NCI-H446 treated with DMSO at 0.1 percent for 48 hours (cell line): ENCODE measurements around the gene EDNRA.

Experiments used
- DNase-seq: peaks from one replicate; lab custom pipeline; 2025; lab: John Stamatoyannopoulos, UW

EDNRA gene

DNA sequence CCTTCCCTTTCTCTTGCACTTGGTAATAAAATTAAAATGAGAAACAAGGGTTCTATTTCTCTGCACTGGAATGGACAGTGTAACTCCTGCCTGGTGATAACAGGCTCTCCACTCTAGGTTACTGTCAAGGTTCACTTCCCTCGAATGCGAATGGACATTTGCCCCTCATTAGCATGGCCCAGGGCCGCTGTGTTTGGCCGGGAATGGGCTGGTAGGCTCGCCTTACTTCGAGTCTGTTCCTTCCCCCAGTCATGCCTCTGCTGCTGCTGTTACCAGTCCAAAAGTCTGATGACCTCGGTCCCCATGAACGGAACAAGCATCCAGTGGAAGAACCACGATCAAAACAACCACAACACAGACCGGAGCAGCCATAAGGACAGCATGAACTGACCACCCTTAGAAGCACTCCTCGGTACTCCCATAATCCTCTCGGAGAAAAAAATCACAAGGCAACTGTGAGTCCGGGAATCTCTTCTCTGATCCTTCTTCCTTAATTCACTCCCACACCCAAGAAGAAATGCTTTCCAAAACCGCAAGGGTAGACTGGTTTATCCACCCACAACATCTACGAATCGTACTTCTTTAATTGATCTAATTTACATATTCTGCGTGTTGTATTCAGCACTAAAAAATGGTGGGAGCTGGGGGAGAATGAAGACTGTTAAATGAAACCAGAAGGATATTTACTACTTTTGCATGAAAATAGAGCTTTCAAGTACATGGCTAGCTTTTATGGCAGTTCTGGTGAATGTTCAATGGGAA is 61.5 kb downstream of the EDNRA start:
- no peak for DNase-seq

DNA sequence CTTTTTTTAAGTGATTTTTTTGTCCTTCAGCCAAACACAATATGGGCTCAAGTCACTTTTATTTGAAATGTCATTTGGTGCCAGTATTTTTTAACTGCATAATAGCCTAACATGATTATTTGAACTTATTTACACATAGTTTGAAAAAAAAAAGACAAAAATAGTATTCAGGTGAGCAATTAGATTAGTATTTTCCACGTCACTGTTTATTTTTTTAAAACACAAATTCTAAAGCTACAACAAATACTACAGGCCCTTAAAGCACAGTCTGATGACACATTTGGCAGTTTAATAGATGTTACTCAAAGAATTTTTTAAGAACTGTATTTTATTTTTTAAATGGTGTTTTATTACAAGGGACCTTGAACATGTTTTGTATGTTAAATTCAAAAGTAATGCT is 62.1 kb downstream of the EDNRA start:
- DNase-seq, result no peak

DNA sequence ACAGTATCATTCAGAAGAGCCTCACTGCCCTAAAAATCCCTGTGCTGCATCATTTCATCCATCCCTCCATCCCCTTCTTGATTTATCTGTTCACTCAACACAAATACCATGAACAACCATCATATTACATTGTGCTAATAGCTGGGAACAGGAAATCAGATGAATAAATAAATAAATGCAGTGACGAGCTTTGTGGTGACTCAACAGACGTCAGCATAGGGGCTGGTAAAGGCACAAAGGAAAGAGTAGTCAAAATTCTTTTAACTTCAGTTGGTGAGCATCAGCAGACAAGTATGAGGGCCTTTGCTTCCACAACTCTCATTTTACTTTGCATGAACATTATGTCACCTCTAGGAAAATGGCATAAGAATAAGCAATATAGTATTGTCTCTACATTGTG is 65.5 kb downstream of the EDNRA start:
- no peak for DNase-seq

DNA sequence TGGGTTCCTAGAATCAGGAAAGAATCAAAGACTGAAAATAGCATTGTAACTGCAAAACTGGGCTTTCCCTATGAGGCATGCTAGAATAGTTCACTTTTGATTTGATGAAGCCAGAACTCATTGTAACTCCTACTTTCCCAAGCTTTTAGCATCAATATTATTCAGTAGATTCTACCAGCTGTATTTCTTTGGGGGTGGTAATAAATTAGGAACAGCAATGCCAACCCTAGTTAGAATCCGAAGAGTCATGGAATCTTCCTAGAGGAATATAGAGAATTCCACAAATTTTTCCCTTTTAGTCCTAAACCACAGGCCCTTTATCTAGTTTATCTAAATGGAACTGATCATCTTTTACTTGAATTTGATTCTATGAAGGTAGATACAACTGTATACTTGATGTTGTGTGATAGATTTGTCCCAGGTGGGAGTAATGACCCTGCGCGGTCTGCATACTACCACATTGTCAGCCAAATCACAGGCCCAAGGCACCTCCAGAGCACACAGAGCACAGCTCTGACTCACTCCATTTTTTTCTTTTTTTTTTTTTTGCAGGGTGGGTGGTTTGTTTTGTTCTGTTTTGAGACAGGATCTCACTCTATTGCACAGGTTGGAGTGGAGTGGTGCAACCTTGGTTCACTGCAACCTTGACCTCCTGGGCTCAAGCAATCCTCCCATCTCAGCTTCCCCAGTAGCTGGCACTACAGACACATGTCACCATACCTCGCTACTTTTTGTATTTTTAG is 66.6 kb downstream of the EDNRA start:
- no peak for DNase-seq

DNA sequence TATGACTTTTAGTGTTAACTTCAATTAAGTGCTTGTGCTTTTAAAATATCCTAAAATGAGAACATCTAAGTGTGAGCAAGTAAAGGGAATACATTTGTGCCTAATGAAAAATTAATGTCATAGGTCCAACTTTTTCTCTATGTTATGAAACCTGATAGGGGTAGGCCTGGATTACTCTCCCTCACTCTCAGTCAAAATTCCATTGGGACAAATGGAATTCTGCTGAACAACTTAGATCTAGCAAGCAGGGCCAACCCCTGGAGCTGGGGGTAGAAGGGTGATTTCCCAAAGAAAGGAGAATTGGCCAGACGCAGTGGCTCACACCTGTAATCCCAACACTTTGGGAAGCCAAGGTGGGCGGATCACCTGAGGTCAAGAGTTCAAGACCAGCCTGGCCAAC is 67.4 kb downstream of the EDNRA start:
- no peak for DNase-seq

DNA sequence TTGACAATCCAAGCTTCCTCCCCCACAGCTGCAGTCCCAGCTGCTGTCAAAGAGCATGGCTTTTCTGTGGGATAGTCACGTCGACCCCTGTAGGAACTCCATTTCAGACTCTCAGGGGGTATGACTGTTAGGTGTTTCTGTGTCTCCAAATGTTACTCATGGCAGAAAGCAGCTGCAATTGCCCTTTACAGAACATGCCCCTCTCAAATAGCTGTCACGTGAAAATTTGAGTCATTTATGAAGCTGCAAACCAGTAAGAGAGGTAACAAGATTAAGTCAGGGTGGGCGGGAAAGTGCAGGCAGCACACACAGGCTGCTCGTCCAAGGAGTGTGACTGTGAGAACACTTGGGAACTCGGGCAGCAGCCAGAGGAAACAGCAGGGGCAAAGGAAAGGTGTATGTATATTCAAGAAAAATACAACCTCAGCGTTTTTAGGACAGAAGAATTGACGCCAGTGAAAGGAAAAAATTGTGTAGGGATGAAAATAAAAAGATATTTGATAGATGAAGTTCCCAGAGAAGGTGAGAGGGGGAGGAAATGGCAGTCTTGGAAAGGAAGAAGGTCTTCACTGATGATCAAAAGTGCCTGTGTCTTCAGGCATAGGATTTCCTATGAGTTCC is 69.8 kb downstream of the EDNRA start:
- no peak for DNase-seq

DNA sequence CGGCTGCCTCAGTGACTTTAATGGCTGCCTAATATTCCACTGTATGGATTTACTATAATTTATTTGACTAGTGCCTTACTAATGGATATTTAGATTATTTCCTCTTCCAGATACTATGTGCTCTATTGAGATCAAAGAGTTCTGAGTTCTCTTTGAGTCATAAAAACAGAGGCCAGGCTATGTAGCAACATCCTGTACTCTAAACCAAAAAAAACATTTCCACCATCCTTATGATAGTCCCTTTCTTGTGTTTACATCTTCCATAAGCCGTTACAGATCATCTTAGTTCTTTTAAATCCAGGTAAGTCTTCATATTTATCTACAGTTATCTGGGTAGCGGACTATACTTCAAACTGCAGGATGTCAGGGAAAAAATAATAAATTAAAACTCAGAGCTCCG is 79.7 kb downstream of the EDNRA start:
- DNase-seq, result no peak

DNA sequence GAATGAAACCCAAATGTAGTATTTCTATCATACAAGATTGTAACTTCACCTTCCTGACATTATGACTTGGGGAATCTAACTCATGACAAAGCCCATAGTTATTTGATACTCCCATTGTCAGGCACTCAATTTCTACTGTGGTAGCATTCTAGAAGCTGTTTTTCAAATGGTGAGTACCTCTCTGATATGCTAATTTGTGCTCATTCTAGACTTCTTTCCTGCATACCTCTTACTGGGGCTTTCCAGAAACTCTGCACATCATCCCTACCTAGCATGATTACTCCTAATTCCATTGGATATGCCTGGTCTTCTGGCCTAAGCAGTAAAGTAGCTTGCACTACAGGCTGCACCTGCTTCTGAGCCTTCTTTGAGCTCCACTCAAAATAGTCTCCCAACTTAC is 85.9 kb downstream of the EDNRA start:
- DNase-seq, result no peak

DNA sequence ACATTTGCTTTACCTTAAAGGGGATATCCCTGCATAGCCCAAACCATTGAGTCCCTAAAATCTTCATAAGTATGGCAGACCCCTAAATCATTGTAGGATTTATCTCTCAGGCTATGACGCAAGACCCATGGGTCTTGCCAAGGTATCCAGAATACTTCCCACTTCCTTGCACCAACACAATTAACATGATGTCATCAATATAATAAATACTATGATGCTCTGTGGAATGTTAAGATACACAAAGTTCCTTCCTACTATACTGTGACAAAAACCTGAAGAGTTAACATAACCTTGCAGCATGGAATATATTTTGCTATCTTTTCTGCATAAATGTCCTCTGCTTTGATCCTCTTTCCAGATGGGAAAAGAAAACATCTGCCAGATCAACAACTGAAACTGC is 86.4 kb downstream of the EDNRA start:
- DNase-seq, result no peak

DNA sequence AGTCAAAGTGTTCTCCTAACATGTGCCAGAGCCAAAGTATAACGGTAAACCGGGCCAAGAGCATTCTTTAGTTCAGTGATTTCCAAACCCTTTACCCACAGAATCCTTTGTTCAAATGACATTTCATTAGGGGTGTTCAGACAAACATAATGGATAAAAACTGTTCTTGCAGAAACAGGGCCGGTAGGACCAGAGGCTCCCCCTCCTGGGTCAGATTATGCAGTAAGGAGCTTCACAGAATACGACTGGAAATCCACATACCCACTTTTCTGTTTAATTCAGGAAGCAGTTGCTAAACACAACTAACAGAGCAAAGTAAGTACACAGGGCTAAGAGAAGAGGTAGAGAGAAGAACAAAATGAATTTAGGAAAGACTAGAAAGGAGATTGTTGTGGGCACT is 89.7 kb downstream of the EDNRA start:
- no peak for DNase-seq

DNA sequence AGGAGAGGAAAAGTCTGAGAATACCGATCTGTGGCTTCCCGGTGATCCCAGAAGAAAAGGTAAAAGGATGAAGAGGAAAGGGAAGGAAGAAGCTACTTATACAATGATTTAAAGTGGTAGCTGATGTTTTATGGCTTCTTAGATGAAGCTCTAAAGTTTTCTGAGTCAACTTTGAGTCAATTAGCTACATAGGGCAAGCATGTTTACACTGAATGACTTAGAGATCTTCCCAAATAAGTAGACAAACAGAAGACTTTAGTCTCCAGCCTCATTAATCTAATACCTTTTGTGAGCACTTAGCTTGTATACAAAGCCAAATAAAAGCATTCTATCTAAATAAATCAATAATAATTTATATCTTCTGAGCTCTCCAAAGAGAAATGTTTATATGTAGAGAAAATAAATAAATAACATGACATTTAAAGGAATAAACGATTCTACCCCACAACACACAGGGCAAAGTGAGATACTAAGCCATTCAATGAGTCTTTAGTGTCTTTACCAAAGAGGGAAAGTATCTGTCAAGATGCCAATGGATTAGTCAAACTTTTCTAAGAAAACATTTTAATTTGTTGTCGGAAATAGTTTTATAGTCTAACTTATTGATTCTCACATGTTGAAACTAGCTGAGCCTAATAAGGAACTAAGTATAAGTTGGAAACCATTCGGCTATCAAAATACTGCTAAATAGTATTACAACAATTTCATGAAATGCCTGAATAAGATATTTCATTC is 90.3 kb downstream of the EDNRA start:
- no peak for DNase-seq

DNA sequence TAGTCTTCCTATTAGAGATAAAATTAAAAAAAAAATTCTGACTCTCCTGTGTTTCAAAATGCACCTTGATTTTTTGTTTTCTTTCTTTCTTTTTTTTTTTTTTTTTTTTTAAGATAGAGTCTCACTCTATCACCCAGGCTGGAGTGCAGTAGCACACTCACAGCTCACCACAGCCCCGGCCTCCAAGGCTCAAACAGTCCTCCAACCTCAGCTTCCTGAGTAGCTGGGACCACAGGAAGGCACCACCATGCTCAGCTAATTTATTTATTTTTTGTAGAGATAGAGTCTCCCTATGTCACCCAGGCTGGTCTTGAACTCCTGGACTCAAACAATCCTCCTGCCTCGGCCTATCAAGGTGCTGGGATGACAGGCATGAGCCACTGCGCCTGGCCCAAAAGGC is 95.2 kb downstream of the EDNRA start:
- DNase-seq, result no peak

DNA sequence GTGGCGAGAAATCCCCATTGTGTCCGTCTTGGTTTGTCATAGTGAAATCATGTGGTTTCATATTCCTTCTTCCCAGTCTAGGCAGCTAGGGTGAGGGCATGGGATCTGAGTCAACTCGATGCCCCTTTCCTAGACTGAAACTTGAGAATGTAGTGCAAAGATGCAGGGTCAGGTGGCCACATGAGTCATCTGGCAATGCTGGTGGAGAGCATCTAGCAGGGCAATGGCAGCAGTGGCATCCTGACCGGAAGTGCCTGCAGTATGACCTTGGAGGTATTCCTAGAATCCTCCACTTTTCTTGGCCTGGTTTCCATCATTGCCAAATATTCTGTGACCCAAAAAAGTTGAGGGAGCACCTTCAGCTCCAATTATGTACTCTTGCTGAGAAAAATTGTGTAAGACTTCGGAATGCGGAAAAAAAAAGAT is 97.2 kb downstream of the EDNRA start:
- no peak for DNase-seq

DNA sequence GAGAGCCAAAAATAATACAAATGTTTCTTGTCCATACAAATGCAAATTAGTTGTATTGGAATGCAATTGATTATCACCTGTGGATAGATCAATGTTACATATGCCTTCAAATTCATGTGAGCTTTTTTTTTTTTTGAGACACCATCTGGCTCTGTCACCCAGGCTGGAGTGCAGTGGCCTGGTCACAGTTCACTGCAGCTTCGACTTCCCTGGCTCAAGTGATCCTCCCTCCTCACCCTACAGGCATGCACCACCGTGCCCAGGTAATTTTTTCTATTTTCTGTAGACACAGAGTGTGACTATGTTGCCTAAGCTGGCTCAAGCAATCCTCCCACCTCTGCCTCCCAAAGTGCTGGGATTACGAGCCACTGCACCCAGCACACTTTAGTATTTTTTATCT is 97.7 kb downstream of the EDNRA start:
- DNase-seq, result no peak

DNA sequence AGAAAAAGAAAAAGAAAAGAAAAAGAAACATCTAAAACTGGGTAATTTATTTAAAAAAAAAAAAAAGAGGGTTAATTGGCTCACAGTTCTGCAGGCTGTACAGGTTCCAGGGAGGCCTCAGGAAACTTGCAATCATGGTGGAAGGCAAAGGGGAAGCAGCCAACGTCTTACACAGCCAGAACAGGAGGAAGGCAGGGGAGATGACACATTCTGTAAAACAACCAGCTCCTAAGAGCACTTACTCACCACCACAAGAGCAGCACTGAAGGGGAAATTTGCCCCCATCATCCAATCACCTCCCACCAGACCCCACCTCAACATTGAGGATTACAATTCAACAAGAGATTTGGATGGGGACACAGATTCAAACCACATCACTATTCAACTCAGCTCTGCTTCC is 99.5 kb downstream of the EDNRA start:
- no peak for DNase-seq

DNA sequence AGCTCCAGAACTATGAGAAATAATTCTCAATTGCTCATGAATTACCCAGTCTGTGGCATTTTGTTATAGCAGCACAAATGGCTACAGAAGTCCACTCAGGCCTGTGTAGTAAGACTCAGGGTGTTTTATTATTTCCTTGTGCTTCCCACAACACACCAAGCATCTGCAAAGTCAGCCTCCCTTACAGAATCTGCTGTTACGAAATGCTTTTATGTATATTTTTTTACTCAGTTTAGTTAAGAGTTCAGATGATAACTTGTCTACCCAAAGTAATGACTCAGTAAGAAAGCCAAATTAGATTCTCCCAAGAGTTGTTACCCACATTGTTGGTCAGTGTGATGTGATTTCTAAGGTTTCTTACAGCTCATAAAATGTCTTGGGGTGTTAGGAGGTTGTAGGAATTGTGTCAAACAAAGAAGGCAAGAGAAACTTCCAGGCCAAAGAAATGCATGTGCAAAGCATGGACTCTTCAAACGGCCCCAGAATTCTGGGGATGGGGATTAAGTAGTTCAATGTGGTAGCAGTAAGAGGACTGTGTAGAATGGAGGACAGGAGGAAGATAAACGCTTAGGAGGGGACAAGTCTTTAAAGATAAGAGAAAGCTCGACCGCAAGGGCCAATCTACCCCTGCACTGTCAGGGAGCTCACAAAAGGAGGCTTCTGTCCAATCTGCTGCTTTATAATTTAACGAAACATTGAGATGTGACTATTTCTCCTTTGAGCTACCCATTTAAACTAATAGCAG is 100.9 kb downstream of the EDNRA start:
- DNase-seq, result no peak

DNA sequence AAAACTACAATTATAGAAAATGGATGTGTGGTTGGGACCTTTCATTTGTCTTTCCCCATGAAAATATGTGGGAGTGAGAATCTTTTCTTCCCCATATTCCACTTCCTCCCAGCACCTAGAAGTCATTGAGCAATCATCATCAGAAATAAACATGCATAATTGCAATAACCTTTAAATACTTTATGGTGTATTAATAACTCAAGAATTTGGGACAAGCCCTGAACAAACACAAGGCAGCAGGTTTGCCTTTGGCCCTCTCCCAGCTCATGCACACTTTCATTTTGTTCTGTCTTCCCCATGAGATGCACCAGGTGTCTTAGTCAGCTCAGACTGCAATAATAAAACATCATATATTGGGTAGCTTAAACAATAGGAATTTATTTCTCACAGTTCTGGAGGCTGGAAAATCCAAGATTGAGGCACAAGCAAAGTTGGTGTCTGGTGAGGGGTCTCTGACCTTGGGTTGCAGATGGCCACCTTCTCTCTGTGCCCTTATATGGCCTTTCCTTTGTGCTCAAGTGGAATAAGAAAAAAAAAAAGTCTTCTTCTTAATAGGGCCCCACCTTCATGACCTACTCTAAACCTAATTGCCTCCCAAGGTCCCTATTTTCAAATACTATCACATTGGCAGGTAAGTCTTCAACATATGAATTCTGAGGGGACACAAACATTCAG is 101.6 kb downstream of the EDNRA start:
- no peak for DNase-seq

DNA sequence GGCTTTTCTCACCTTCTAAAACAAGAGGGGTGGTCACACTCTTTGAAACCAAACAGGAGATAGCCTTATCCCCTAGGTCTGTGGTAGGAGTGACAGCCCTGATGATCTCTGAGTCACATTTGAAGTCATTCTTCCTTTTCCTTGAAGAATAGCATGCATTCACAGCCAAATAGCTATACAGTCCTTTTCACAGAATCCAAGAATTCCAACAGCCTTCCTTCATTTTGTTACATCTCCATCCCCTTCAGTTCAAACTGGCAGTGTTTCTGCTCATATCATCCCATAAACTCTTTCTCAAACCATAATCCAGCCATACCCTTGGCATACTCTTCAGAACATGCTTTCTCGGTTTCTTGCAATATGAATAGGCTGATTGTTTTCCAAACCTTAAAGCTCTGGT is 103.0 kb downstream of the EDNRA start:
- no peak for DNase-seq

DNA sequence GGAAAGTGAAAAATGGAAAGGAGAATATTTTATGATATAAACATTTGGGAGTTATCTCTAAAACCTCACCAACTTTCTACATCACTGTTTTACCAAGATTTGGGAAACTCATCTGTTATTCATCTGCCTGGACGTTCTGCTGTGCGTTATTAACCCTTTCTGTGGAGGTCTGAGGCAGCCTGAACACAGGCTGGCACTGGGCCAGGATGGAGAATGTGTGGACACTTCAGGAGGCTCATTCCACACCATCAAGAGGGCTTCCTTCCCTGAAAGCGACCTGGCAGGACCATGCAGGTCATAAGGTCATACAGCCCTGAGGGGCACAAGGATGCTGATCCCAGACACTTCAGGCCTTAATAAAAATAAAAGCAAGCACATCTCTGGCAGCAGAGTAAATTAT is 105.1 kb downstream of the EDNRA start:
- no peak for DNase-seq

DNA sequence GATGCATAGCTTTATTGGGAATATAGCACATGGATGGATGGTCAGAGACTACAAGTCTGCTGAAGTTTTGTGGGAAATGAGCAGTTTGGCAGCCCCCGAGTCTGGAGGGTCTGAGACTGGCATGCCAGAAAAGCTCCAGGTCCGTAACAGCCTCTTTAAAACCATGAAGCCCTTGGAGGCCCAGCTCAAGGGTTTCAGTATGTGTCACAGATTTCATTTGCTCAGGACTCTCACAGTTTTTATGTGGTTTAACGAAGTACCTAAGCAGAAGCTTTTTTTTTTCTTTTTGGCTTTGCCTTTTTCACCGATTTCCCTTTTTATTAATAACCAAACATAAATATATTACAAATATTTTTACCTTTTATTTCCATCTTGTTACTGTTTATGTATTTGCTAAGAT is 105.7 kb downstream of the EDNRA start:
- DNase-seq, result no peak

DNA sequence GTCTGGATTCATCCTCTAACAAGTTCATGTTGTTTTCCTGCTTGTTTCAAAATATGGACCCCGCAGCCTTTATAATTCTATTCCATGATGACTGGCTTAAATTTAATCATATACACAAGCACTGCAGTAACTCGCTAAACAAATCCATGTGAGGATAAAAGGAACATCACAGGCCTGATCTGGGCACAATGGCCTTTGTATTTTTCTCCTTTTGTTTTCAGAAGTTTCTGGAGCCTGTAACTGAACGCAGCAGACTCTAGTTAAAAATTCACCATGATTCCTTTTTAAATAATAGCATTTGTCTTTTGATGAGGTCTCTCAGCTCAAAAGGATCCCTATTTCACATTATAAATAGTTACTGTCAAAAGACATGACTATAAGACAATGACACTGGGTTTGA is 106.1 kb downstream of the EDNRA start:
- DNase-seq, result no peak
